GM12878 (cell line): ENCODE measurements around the gene DDX53.

Experiments used
- EZH2 ChIP-seq: IDR thresholded peaks from 2 replicates; pipeline ENCODE4 v1.6.1; 2012; ENCODE audit warnings: low read depth, mild to moderate bottlenecking, control low read depth, inconsistent platforms, low read length, borderline replicate concordance; ENCODE audit not compliant: control insufficient read depth
- FOXK2 ChIP-seq: fragments of 450-650 bp; IDR thresholded peaks from 2 replicates; pipeline ENCODE4 v1.6.1; 2017; ENCODE audit warnings: mild to moderate bottlenecking, moderate library complexity
- NFIC ChIP-seq: IDR thresholded peaks from 2 replicates; pipeline ENCODE4 v1.6.1; 2012; ENCODE audit warnings: low read depth, mild to moderate bottlenecking, inconsistent platforms, low read length, moderate library complexity
- RELA ChIP-seq: fragments of 450-650 bp; IDR thresholded peaks from 2 replicates; pipeline ENCODE4 v1.8.0; 2014; ENCODE audit warnings: borderline replicate concordance; ENCODE audit not compliant: partially characterized antibody
- TF ChIP-seq, protein P1 (sequence below), 3 experiments: IDR thresholded peaks in 2 of 3; conservative IDR thresholded peaks in 1 of 3; 2 replicates each; pipeline ENCODE4 v1.5.1; 2011; ENCODE audit warnings: low read depth in 3 of 3, low read length in 3 of 3, mild to moderate bottlenecking in 3 of 3, control low read depth in 2 of 3, moderate library complexity in 2 of 3, inconsistent platforms in 1 of 3, mixed read lengths in 1 of 3; ENCODE audit not compliant: control insufficient read depth in 2 of 3, insufficient read depth in 1 of 3; ENCODE audit errors: extremely low read depth in 1 of 3

GRCh38 chrX:22974616-22975015, 25.1 kb upstream of the DDX53 start:
- TF ChIP-seq, protein P1, sequence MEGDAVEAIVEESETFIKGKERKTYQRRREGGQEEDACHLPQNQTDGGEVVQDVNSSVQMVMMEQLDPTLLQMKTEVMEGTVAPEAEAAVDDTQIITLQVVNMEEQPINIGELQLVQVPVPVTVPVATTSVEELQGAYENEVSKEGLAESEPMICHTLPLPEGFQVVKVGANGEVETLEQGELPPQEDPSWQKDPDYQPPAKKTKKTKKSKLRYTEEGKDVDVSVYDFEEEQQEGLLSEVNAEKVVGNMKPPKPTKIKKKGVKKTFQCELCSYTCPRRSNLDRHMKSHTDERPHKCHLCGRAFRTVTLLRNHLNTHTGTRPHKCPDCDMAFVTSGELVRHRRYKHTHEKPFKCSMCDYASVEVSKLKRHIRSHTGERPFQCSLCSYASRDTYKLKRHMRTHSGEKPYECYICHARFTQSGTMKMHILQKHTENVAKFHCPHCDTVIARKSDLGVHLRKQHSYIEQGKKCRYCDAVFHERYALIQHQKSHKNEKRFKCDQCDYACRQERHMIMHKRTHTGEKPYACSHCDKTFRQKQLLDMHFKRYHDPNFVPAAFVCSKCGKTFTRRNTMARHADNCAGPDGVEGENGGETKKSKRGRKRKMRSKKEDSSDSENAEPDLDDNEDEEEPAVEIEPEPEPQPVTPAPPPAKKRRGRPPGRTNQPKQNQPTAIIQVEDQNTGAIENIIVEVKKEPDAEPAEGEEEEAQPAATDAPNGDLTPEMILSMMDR (IDR thresholded peaks at IDR 0.05 in 2 of 3, conservative IDR thresholded peaks at IDR 0.05 in 1 of 3; ENCODE audit: control insufficient read depth in 2 of 3, extremely low read depth in 1 of 3, insufficient read depth in 1 of 3, low read depth in 3 of 3, low read length in 3 of 3) = no peak
- TF ChIP-seq EZH2 = no peak
- TF ChIP-seq RELA = no peak
- TF ChIP-seq FOXK2 = no peak
- no peak for TF ChIP-seq NFIC
